OCI-LY7 (cell line): Measurements from ENCODE around the gene DMKN.

Source experiments
- EZH2phosphoT487 ChIP-seq: fragments of 200-600 bp; sonication (generic); IDR thresholded peaks from 2 replicates; pipeline ENCODE4 v1.6.1; 2018; ENCODE audit warnings: low read depth, borderline replicate concordance, mild to moderate bottlenecking, mixed run types, antibody characterized with exemption, low read length, moderate library complexity, mixed read lengths
- TF ChIP-seq, protein P1 (sequence below): fragments of 200-600 bp; sonication (generic); conservative IDR thresholded peaks from 2 replicates; pipeline ENCODE4 v1.5.1; 2014; ENCODE audit warnings: mild to moderate bottlenecking, antibody characterized with exemption, low read length, moderate library complexity, mixed read lengths

DNA sequence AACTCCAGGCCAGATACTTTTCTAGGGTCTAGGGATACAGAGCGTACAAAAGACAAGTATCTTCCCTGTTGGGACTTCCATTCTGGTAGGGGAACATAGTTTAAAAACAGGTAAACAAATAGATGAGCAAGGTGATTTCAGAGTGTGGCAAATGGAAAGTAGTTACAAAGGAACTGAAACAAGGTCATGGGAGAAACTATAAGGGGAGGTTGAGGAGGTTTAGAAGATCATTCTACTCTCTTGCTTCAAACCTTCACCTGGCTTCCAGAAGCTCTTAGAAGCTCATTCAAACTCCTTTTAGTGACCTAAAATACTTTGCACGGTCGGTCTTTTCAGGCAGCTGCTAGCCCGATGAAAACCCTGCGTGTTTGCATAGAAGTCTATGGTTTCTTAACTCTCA lies 56.3 kb downstream of the DMKN start:
- TF ChIP-seq, protein P1, sequence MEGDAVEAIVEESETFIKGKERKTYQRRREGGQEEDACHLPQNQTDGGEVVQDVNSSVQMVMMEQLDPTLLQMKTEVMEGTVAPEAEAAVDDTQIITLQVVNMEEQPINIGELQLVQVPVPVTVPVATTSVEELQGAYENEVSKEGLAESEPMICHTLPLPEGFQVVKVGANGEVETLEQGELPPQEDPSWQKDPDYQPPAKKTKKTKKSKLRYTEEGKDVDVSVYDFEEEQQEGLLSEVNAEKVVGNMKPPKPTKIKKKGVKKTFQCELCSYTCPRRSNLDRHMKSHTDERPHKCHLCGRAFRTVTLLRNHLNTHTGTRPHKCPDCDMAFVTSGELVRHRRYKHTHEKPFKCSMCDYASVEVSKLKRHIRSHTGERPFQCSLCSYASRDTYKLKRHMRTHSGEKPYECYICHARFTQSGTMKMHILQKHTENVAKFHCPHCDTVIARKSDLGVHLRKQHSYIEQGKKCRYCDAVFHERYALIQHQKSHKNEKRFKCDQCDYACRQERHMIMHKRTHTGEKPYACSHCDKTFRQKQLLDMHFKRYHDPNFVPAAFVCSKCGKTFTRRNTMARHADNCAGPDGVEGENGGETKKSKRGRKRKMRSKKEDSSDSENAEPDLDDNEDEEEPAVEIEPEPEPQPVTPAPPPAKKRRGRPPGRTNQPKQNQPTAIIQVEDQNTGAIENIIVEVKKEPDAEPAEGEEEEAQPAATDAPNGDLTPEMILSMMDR = no peak
- TF ChIP-seq EZH2phosphoT487 = no peak
